HCT116 (cell line): ENCODE results near the gene ATL2. TPM values are rescaled to one million over a fixed set of nuclear protein-coding genes. Genes with fewer than 3 reads are reported as not detected.

Source experiments
- ATAC-seq: fragments of 200-7000 bp; cut with Tn5 transposase; 2 replicates; pipeline ENCODE4 v1.9.1; 2020; ENCODE audit warnings: mild to moderate bottlenecking, moderate library complexity
- BruUV-seq: library from RNA; stranded (reverse); fragments of 400-500 nt; replicated peaks from 2 replicates; lab custom pipeline; 2021; lab: Mats Ljungman, UMichigan
- CTCF ChIA-PET: fragments of 300-600 bp; sonication (Branson Sonifier 250); formaldehyde crosslinking; loops from one replicate; lab custom pipeline; 2021; ENCODE audit warnings: antibody characterized with exemption; lab: Charles Lee
- POLR2A ChIA-PET: fragments of 300-600, 350-600 bp; sonication (Branson Sonifier 250); formaldehyde crosslinking; loops from one replicate; lab custom pipeline; 2021; ENCODE audit warnings: antibody characterized with exemption; lab: Charles Lee
- RAD21 ChIA-PET, 2 experiments: fragments of 300-600 bp; sonication (Branson Sonifier 250); formaldehyde crosslinking; loops; one replicate each; lab custom pipeline; 2023; ENCODE audit warnings: low total read pairs in 2 of 2; ENCODE audit not compliant: uncharacterized antibody in 2 of 2, unreplicated experiment in 2 of 2, low non-redundant PET in 1 of 2; lab: Charles Lee
- DNase-seq: peaks from one replicate; pipeline ENCODE4 v3.0.0-alpha.2; 2010; ENCODE audit warnings: low read depth, low spot score
- H2AFZ ChIP-seq: fragments of 200-600 bp; shearing (Covaris generic), sonication (generic); 2 replicates; pipeline ENCODE4 v1.6.1; 2017; ENCODE audit warnings: low read depth, mixed run types, mixed read lengths, antibody characterized with exemption, low read length; ENCODE audit not compliant: poor library complexity, severe bottlenecking
- H3K27ac ChIP-seq: 2 replicates; pipeline ENCODE4 v1.5.1; 2012; ENCODE audit warnings: low read depth, low read length
- H3K27me3 ChIP-seq: fragments of 200-600 bp; sonication (generic); 2 replicates; pipeline ENCODE4 v1.6.1; 2016; ENCODE audit warnings: mixed run types, low read length, mixed read lengths; ENCODE audit not compliant: insufficient read depth
- H3K36me3 ChIP-seq, 2 experiments: fragments of 200-500 bp in 1 of 2; fragments of 200-600 bp in 1 of 2; sonication (Bioruptor generic) in 1 of 2; sonication (generic) in 1 of 2; 2 replicates each; pipeline versions ENCODE4 v1.5.1 to v1.6.1; 2014 to 2016; ENCODE audit warnings: low read length in 2 of 2, inconsistent platforms in 1 of 2, mixed read lengths in 1 of 2, mixed run types in 1 of 2; ENCODE audit not compliant: insufficient read depth in 2 of 2, control insufficient read depth in 1 of 2
- H3K4me1 ChIP-seq, 2 experiments: fragments of 200-600 bp in 1 of 2; sonication (generic) in 1 of 2; 2 replicates each; pipeline versions ENCODE4 v1.5.1 to v1.6.1; 2012 to 2017; ENCODE audit warnings: low read length in 2 of 2, inconsistent platforms in 1 of 2, mild to moderate bottlenecking in 1 of 2, mixed read lengths in 1 of 2, mixed run types in 1 of 2, moderate library complexity in 1 of 2; ENCODE audit not compliant: insufficient read depth in 2 of 2, control insufficient read depth in 1 of 2
- H3K4me2 ChIP-seq: fragments of 200-600 bp; sonication (generic); 2 replicates; pipeline ENCODE4 v1.6.1; 2017; ENCODE audit warnings: mixed run types, low read length, mixed read lengths
- H3K4me3 ChIP-seq, 2 experiments: fragments of 200-600 bp in 1 of 2; sonication (generic) in 1 of 2; replicated peaks in 1 of 2; 2 replicates each; pipeline ENCODE4 v1.5.1; 2011 to 2016; ENCODE audit warnings: low read length in 2 of 2, control low read depth in 1 of 2, low read depth in 1 of 2, mild to moderate bottlenecking in 1 of 2, mixed read lengths in 1 of 2, mixed run types in 1 of 2
- H3K79me2 ChIP-seq: fragments of 200-600 bp; sonication (generic); 2 replicates; pipeline ENCODE4 v1.6.1; 2017; ENCODE audit warnings: mild to moderate bottlenecking, mixed run types, low read length, moderate library complexity, mixed read lengths; ENCODE audit not compliant: insufficient read depth
- H3K9ac ChIP-seq: fragments of 200-600 bp; sonication (generic); 2 replicates; pipeline ENCODE4 v1.6.1; 2016; ENCODE audit warnings: low read length, mixed read lengths
- H3K9me2 ChIP-seq: fragments of 200-600 bp; sonication (generic), shearing (Covaris generic); 2 replicates; pipeline ENCODE4 v1.6.1; 2017; ENCODE audit warnings: mixed run types, mild to moderate bottlenecking, moderate library complexity; ENCODE audit not compliant: insufficient read depth
- H3K9me3 ChIP-seq, 2 experiments: fragments of 200-500 bp in 1 of 2; fragments of 200-600 bp in 1 of 2; sonication (Bioruptor generic) in 1 of 2; sonication (generic) in 1 of 2; 2 replicates each; pipeline ENCODE4 v1.6.1; 2014 to 2017; ENCODE audit warnings: low read length in 2 of 2, mixed read lengths in 2 of 2, inconsistent platforms in 1 of 2, low read depth in 1 of 2, mild to moderate bottlenecking in 1 of 2, mixed run types in 1 of 2, moderate library complexity in 1 of 2; ENCODE audit not compliant: control insufficient read depth in 1 of 2, insufficient read depth in 1 of 2
- H4K20me1 ChIP-seq: fragments of 200-600 bp; sonication (generic), shearing (Covaris generic); 2 replicates; pipeline ENCODE4 v1.6.1; 2017; ENCODE audit warnings: mixed run types, mild to moderate bottlenecking, moderate library complexity; ENCODE audit not compliant: insufficient read depth
- CBX3 ChIP-seq: IDR thresholded peaks from 2 replicates; pipeline ENCODE4 v1.6.1; 2012; ENCODE audit warnings: low read depth
- CEBPB ChIP-seq: IDR thresholded peaks from 2 replicates; pipeline ENCODE4 v1.6.1; 2012; ENCODE audit warnings: low read depth
- EGR1 ChIP-seq: IDR thresholded peaks from 2 replicates; pipeline ENCODE4 v1.6.1; 2012; ENCODE audit warnings: low read depth
- ELF1 ChIP-seq: IDR thresholded peaks from 2 replicates; pipeline ENCODE4 v1.6.1; 2012; ENCODE audit warnings: low read depth, borderline replicate concordance
- EZH2 ChIP-seq: fragments of 200-600 bp; sonication (generic); IDR thresholded peaks from 2 replicates; pipeline ENCODE4 v1.6.1; 2017; ENCODE audit warnings: antibody characterized with exemption, mixed run types
- EZH2phosphoT487 ChIP-seq: fragments of 200-600 bp; IDR thresholded peaks from 2 replicates; pipeline ENCODE4 v1.6.1; 2018; ENCODE audit warnings: antibody characterized with exemption, borderline replicate concordance
- JUND ChIP-seq: IDR thresholded peaks from 2 replicates; pipeline ENCODE4 v1.6.1; 2012
- POLR2A ChIP-seq: IDR thresholded peaks from 2 replicates; pipeline ENCODE4 v1.7.0; 2011; ENCODE audit warnings: borderline replicate concordance; ENCODE audit not compliant: insufficient read depth, insufficient read length; ENCODE audit errors: extremely low read depth
- RAD21 ChIP-seq: IDR thresholded peaks from 2 replicates; pipeline ENCODE4 v1.6.1; 2012; ENCODE audit warnings: low read depth, mild to moderate bottlenecking
- SIN3A ChIP-seq: IDR thresholded peaks from 2 replicates; pipeline ENCODE4 v1.6.1; 2012; ENCODE audit warnings: low read depth
- SP1 ChIP-seq: IDR thresholded peaks from 2 replicates; pipeline ENCODE4 v1.6.1; 2012; ENCODE audit warnings: low read depth
- SRF ChIP-seq: IDR thresholded peaks from 2 replicates; pipeline ENCODE4 v1.6.1; 2012; ENCODE audit warnings: low read depth
- TCF7L2 ChIP-seq: IDR thresholded peaks from 2 replicates; pipeline ENCODE4 v1.7.0; 2011; ENCODE audit warnings: borderline replicate concordance, inconsistent platforms; ENCODE audit not compliant: insufficient read depth, insufficient read length; ENCODE audit errors: extremely low read depth
- ZFX ChIP-seq: fragments of 450-650 bp; IDR thresholded peaks from 2 replicates; pipeline ENCODE4 v1.6.1; 2017
- ZNF274 ChIP-seq: fragments of 200-500 bp; sonication (Bioruptor generic); IDR thresholded peaks from 2 replicates; pipeline ENCODE4 v1.6.1; 2014; ENCODE audit warnings: mild to moderate bottlenecking, low read depth, low read length, inconsistent platforms
- intact Hi-C: fragments of 100-400 bp; cut with micrococcal nuclease; formaldehyde crosslinking; loops from 2 replicates; pipeline ENCODE4 v1.10.0; 2022
- total RNA-seq: library from RNA; stranded (reverse); gene quantifications from one replicate; pipeline ENCODE4 v1.2.1, GENCODE V29; 2021; ENCODE audit not compliant: unreplicated experiment
- TF ChIP-seq, protein P1 (sequence below): IDR thresholded peaks from 2 replicates; pipeline ENCODE4 v1.6.1; 2012
- TF ChIP-seq, protein P2 (sequence below): IDR thresholded peaks from 2 replicates; pipeline ENCODE4 v1.6.1; 2011; ENCODE audit warnings: mild to moderate bottlenecking, low read length, moderate library complexity; ENCODE audit not compliant: insufficient replicate concordance; ENCODE audit errors: extremely low read depth
- TF ChIP-seq, protein P3 (sequence below): IDR thresholded peaks from 2 replicates; pipeline ENCODE4 v1.6.1; 2012; ENCODE audit warnings: low read depth
- TF ChIP-seq, protein P4 (sequence below): IDR thresholded peaks from 2 replicates; pipeline ENCODE4 v1.6.1; 2012

Gene ATL2
- total RNA-seq, 1 experiment from 2014 or later: 80.7 TPM

- Histone ChIP-seq H3K4me2 (no peak overlapping the region), H3K9me2 (no peaks in the 10 kb centered on the region), H3K4me3 (no peak overlapping the region), H3K36me3 (peaks cover 26 to 28% of the 10 kb centered on the region in 2 experiments), H3K9ac (no peak overlapping the region), H3K79me2 (peaks cover 62% of the 10 kb centered on the region), H3K4me1 (peaks cover 0 to 2% of the 10 kb centered on the region in 2 experiments; a peak in 1 of 4 replicates), H3K27ac (no peak overlapping the region), H4K20me1 (no peaks in the 10 kb centered on the region; the same call in 1 of the 2 replicates), H2AFZ (no peak overlapping the region), H3K27me3 (no peaks in the 10 kb centered on the region), H3K9me3 (no peaks in the 10 kb centered on the region)
- CTCF ChIA-PET: interaction anchor here (1.4 to 3.1 kb wide), 4 partner anchors 59 to 191 kb away, joined by 4 to 31 read pairs (median 14); no protein-coding TSS in a partner anchor
- BruUV-seq: TSS peak; percentile 13
- DNase-seq (no peak), ATAC-seq (no peak)
- POLR2A ChIA-PET: no interaction called here
- intact Hi-C loops: loop anchor here (5.0 kb wide), 2 partner anchors 265 to 425 kb away; no protein-coding TSS in a partner anchor
- RAD21 ChIA-PET: no interaction called here
- no peak for TF ChIP-seq EZH2phosphoT487
- no peak for TF ChIP-seq JUND
- no peak for TF ChIP-seq RAD21
- TF ChIP-seq SRF: no peak
- TF ChIP-seq EZH2: no peak
- TF ChIP-seq, protein P1, sequence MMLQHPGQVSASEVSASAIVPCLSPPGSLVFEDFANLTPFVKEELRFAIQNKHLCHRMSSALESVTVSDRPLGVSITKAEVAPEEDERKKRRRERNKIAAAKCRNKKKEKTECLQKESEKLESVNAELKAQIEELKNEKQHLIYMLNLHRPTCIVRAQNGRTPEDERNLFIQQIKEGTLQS: no peak
- TF ChIP-seq, protein P2, sequence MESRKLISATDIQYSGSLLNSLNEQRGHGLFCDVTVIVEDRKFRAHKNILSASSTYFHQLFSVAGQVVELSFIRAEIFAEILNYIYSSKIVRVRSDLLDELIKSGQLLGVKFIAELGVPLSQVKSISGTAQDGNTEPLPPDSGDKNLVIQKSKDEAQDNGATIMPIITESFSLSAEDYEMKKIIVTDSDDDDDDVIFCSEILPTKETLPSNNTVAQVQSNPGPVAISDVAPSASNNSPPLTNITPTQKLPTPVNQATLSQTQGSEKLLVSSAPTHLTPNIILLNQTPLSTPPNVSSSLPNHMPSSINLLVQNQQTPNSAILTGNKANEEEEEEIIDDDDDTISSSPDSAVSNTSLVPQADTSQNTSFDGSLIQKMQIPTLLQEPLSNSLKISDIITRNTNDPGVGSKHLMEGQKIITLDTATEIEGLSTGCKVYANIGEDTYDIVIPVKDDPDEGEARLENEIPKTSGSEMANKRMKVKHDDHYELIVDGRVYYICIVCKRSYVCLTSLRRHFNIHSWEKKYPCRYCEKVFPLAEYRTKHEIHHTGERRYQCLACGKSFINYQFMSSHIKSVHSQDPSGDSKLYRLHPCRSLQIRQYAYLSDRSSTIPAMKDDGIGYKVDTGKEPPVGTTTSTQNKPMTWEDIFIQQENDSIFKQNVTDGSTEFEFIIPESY: no peak
- TF ChIP-seq EGR1: no peak
- TF ChIP-seq CBX3: no peak
- TF ChIP-seq CEBPB: no peak
- TF ChIP-seq SIN3A: no peak
- TF ChIP-seq ZFX: no peak
- no peak for TF ChIP-seq TCF7L2
- TF ChIP-seq, protein P3, sequence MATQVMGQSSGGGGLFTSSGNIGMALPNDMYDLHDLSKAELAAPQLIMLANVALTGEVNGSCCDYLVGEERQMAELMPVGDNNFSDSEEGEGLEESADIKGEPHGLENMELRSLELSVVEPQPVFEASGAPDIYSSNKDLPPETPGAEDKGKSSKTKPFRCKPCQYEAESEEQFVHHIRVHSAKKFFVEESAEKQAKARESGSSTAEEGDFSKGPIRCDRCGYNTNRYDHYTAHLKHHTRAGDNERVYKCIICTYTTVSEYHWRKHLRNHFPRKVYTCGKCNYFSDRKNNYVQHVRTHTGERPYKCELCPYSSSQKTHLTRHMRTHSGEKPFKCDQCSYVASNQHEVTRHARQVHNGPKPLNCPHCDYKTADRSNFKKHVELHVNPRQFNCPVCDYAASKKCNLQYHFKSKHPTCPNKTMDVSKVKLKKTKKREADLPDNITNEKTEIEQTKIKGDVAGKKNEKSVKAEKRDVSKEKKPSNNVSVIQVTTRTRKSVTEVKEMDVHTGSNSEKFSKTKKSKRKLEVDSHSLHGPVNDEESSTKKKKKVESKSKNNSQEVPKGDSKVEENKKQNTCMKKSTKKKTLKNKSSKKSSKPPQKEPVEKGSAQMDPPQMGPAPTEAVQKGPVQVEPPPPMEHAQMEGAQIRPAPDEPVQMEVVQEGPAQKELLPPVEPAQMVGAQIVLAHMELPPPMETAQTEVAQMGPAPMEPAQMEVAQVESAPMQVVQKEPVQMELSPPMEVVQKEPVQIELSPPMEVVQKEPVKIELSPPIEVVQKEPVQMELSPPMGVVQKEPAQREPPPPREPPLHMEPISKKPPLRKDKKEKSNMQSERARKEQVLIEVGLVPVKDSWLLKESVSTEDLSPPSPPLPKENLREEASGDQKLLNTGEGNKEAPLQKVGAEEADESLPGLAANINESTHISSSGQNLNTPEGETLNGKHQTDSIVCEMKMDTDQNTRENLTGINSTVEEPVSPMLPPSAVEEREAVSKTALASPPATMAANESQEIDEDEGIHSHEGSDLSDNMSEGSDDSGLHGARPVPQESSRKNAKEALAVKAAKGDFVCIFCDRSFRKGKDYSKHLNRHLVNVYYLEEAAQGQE: no peak
- TF ChIP-seq ELF1: no peak
- no peak for TF ChIP-seq SP1
- TF ChIP-seq, protein P4, sequence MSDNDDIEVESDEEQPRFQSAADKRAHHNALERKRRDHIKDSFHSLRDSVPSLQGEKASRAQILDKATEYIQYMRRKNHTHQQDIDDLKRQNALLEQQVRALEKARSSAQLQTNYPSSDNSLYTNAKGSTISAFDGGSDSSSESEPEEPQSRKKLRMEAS: no peak
- TF ChIP-seq ZNF274: no peak
- TF ChIP-seq POLR2A: no peak
These were observed 59.3 kb downstream of the ATL2 start for GRCh38 chr2:38317725-38318124.
